NCI-H446 (cell line): Measurements from ENCODE around the gene MACROD1.
"Not testable (repeated sequence)": the region's sequence is repeated elsewhere in the genome, so short reads cannot be mapped to it uniquely, and the experiment has no call there.

ENCODE experiments used
- DNase-seq, 2 experiments: peaks; one replicate each; lab custom pipeline; 2025; lab: John Stamatoyannopoulos, UW

The MACROD1 gene

GRCh38 chr11:64053699-64054098 is 112.2 kb downstream of the MACROD1 start:
- no peak for DNase-seq

- no peak for DNase-seq
Measured at GRCh38 chr11:64052938-64053622, 112.8 kb downstream of the MACROD1 start.

GRCh38 chr11:64052436-64052835 is 113.5 kb downstream of the MACROD1 start:
- DNase-seq, result no peak

GRCh38 chr11:64051297-64051696 is 114.6 kb downstream of the MACROD1 start:
- no peak for DNase-seq

- DNase-seq, result no peak
Measured at GRCh38 chr11:64049509-64049908, 116.4 kb downstream of the MACROD1 start.

- DNase-seq, result no peak
Measured at GRCh38 chr11:64048042-64048854, 117.7 kb downstream of the MACROD1 start.

GRCh38 chr11:64047373-64047772 is 118.5 kb downstream of the MACROD1 start:
- DNase-seq, result not testable (repeated sequence)

- DNase-seq, result no peak
Measured at GRCh38 chr11:64045700-64046099, 120.2 kb downstream of the MACROD1 start.

- DNase-seq, result no peak
Measured at GRCh38 chr11:64044730-64045393, 121.1 kb downstream of the MACROD1 start.

GRCh38 chr11:64043545-64043944 is 122.4 kb downstream of the MACROD1 start:
- no peak for DNase-seq

- no peak for DNase-seq
Measured at GRCh38 chr11:64042301-64042700, 123.6 kb downstream of the MACROD1 start.

GRCh38 chr11:64041846-64042245 is 124.1 kb downstream of the MACROD1 start:
- DNase-seq, result no peak

GRCh38 chr11:64040684-64041322 is 125.1 kb downstream of the MACROD1 start:
- peak in 1 of 2 experiments; percentile 37 for DNase-seq

GRCh38 chr11:64039012-64039665 is 126.8 kb downstream of the MACROD1 start:
- no peak for DNase-seq

GRCh38 chr11:64038500-64038899 is 127.4 kb downstream of the MACROD1 start:
- DNase-seq, result no peak

GRCh38 chr11:64037027-64037634 is 128.8 kb downstream of the MACROD1 start:
- DNase-seq, result no peak

- DNase-seq, result peak in 1 of 2 experiments; percentile 39
Measured at GRCh38 chr11:64036087-64037026, 129.6 kb downstream of the MACROD1 start.

GRCh38 chr11:64035576-64035975 is 130.3 kb downstream of the MACROD1 start, which contains the start of gene FLRT1:
TSS of gene FLRT1 (plus strand) at chr11:64035931. CDS start at chr11:64116268, 80,337 bp downstream.
- peak in 1 of 2 experiments; percentile 22 for DNase-seq

- DNase-seq, result no peak
Measured at GRCh38 chr11:64035081-64035524, 130.8 kb downstream of the MACROD1 start.

GRCh38 chr11:64034411-64034811 is 131.5 kb downstream of the MACROD1 start:
- DNase-seq, result no peak
